WERI-Rb-1 (cell line): Measurements from ENCODE around the gene KAT2B.

Source experiments
- DNase-seq: peaks from one replicate; pipeline ENCODE4 v3.0.0-alpha.2; 2020
- H3K27ac ChIP-seq: fragments of 250-450 bp; sonication (Bioruptor Pico); 2 replicates; pipeline ENCODE4 v1.5.1; 2020; ENCODE audit warnings: mild to moderate bottlenecking, moderate library complexity
- H3K27me3 ChIP-seq: fragments of 250-450 bp; sonication (Bioruptor Pico); 2 replicates; pipeline ENCODE4 v1.5.1; 2021; ENCODE audit warnings: mild to moderate bottlenecking, low read depth, moderate library complexity; ENCODE audit not compliant: insufficient read depth, severe bottlenecking
- H3K36me3 ChIP-seq: fragments of 250-450 bp; sonication (Bioruptor Pico); 2 replicates; pipeline ENCODE4 v1.5.1; 2020; ENCODE audit warnings: mild to moderate bottlenecking, moderate library complexity
- H3K4me3 ChIP-seq: 2 replicates; pipeline ENCODE4 v1.5.1; 2011; ENCODE audit warnings: low read depth, mild to moderate bottlenecking, control low read depth, low read length
- H3K9me3 ChIP-seq: fragments of 250-450 bp; sonication (Bioruptor Pico); 2 replicates; pipeline ENCODE4 v1.5.1; 2021; ENCODE audit warnings: mild to moderate bottlenecking, moderate library complexity; ENCODE audit not compliant: severe bottlenecking
- TF ChIP-seq, protein P1 (sequence below): IDR thresholded peaks from 2 replicates; pipeline ENCODE4 v1.5.1; 2011; ENCODE audit warnings: low read depth, mild to moderate bottlenecking, control low read depth, inconsistent platforms, low read length

Gene KAT2B

DNA sequence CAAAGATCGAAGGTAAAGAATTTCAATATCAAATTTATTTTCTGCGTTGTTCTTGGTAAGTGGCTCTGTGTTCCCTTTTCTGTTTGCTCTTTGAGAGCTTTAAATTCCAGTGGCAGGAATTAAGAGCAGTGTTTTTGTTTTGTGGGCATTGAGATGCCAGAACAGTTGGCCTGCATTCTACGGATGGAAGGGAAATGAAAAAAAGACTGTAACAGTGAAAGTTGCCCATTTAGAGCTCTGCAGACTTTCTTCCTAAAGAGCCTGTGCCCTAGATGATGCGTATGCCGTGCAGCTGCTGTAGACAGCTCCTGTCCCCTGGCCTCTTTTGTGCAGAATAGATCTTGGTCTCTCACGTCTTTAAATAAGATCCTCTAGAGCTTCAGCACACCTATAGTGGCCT lies 58.8 kb downstream of the KAT2B start:
- no peak for DNase-seq
- Histone ChIP-seq H3K36me3 (peaks cover 4% of the 10 kb centered on the region; the same call in 1 of the 2 replicates), H3K4me3 (no peak overlapping the region), H3K27ac (no peak overlapping the region), H3K27me3 (no peaks in the 10 kb centered on the region), H3K9me3 (no peaks in the 10 kb centered on the region)
- TF ChIP-seq, protein P1, sequence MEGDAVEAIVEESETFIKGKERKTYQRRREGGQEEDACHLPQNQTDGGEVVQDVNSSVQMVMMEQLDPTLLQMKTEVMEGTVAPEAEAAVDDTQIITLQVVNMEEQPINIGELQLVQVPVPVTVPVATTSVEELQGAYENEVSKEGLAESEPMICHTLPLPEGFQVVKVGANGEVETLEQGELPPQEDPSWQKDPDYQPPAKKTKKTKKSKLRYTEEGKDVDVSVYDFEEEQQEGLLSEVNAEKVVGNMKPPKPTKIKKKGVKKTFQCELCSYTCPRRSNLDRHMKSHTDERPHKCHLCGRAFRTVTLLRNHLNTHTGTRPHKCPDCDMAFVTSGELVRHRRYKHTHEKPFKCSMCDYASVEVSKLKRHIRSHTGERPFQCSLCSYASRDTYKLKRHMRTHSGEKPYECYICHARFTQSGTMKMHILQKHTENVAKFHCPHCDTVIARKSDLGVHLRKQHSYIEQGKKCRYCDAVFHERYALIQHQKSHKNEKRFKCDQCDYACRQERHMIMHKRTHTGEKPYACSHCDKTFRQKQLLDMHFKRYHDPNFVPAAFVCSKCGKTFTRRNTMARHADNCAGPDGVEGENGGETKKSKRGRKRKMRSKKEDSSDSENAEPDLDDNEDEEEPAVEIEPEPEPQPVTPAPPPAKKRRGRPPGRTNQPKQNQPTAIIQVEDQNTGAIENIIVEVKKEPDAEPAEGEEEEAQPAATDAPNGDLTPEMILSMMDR = no peak

DNA sequence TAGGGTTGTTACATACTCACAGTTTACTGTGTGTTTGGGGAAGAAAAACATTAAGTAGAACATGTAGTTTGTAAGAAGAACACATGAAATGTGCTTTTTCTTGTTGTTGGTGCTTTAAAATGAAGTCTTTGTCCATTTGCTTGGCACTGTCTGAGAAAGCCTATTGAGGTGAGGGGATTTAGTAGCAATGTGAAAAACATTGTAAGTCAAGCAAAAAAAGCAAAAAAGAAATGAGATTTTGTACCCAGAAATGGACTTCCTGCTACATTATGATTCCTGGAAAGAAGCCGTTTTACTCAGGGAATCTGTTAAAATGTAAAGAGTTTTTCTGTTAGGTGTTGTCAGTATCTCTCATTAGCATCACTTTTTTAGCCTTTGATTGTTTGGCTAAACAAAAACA lies 59.9 kb downstream of the KAT2B start:
- H3K36me3 ChIP-seq = peaks cover 4% of the 10 kb centered on the region; the same call in 1 of the 2 replicates
- DNase-seq = no peak
- no peaks in the 10 kb centered on the region for H3K27me3 ChIP-seq
- no peak overlapping the region for H3K27ac ChIP-seq
- TF ChIP-seq, protein P1 = no peak
- H3K9me3 ChIP-seq = no peaks in the 10 kb centered on the region
- no peak overlapping the region for H3K4me3 ChIP-seq

DNA sequence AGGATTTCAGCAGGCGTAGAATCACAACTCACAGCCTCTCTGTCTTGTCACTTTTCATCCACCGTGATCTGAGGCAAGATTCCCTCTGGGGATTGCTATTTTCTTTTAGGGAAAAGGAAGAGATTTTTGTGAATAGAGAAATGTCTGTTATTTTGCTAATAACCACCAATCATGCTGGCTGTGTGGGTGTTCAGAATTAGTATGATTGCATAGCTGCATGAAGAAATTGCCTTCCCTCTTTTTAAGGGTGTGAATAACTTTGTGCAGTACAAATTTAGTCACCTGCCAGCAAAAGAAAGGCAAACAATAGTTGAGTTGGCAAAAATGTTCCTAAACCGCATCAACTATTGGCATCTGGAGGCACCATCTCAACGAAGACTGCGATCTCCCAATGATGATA lies 60.8 kb downstream of the KAT2B start:
- H3K4me3 ChIP-seq = no peak overlapping the region
- H3K27ac ChIP-seq = no peak overlapping the region
- TF ChIP-seq, protein P1 = no peak
- no peak for DNase-seq
- H3K36me3 ChIP-seq = no peaks in the 10 kb centered on the region; the same call in 1 of the 2 replicates
- no peaks in the 10 kb centered on the region for H3K27me3 ChIP-seq
- H3K9me3 ChIP-seq = no peaks in the 10 kb centered on the region

DNA sequence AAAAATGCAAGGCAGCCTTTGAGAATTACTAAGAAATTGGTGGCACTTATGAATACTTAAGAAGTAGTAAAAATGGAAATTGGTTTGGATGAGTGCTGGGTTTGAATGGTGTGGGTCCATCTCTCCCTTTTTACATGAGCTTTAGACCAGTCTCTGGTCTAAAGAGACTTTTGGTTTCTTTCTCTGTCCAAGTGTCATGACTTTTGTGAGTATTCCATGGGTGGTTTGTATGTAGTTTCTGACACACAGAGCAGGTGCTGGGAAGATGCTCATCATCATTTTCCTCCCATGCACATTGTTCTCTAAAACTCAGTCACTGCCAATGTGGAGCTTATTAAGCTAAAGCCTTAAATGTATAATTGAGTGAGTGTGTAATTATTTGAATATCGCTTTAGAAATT lies 63.5 kb downstream of the KAT2B start:
- Histone ChIP-seq H3K27ac (no peak overlapping the region), H3K4me3 (no peak overlapping the region), H3K9me3 (no peaks in the 10 kb centered on the region), H3K27me3 (no peaks in the 10 kb centered on the region), H3K36me3 (no peaks in the 10 kb centered on the region)
- TF ChIP-seq, protein P1 = no peak
- DNase-seq = no peak

DNA sequence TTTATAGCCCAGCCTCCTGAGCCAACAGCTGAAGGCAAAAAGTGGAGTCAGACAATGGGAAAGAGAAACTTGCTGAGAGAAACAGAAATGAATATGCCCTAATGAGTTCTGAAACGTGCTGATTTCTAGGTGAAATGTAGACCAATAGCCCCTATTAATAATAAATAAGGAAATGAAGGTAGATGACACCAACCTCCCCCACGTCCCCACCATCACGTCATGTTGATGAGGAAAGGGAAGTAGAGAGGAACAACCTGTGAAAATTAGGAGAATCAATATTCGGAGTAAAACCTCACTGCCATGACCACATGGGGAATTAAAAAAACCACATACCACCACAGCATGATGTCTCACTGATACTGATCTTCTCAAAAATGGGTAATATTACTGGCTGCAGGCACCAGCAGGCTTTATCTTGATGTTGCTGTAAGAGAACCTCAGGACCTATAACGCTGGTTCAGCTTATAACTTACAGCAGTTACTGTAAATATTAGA lies 64.0 kb downstream of the KAT2B start:
- Histone ChIP-seq H3K36me3 (no peaks in the 10 kb centered on the region), H3K27ac (no peak overlapping the region), H3K4me3 (no peak overlapping the region), H3K9me3 (no peaks in the 10 kb centered on the region), H3K27me3 (no peaks in the 10 kb centered on the region)
- DNase-seq = no peak
- TF ChIP-seq, protein P1 = no peak
